Measurements from ENCODE around the gene OSBPL9.

The OSBPL9 gene

GRCh38 chr1:51630393-51630792, 13.5 kb downstream of the OSBPL9 start:
- no peaks in the 10 kb centered on the region; a peak in 1 of 3 replicates for H3K36me3 ChIP-seq (ENCODE audit: control insufficient read depth in 2 of 2, insufficient read depth in 1 of 2, low read length in 2 of 2)
- no peaks in the 10 kb centered on the region for H3K4me1 ChIP-seq (ENCODE audit: control insufficient read depth, insufficient read depth, low read length)
- H3K27ac ChIP-seq (ENCODE audit: extremely low read depth, low read depth, low read length), result no peak overlapping the region
- H3K9me3 ChIP-seq (ENCODE audit: control insufficient read depth, insufficient read depth, low read depth, low read length), result no peaks in the 10 kb centered on the region
- TF ChIP-seq ZNF394 (tag by site-specific recombination; IDR thresholded peaks at IDR 0.05; ENCODE audit: borderline replicate concordance) (no peak), ZSCAN16 (tag by site-specific recombination; IDR thresholded peaks at IDR 0.05) (no peak), ZNF16 (tag by site-specific recombination; IDR thresholded peaks at IDR 0.05; ENCODE audit: low read depth) (no peak), HIC1 (tag by site-specific recombination; IDR thresholded peaks at IDR 0.05) (no peak), TRIM28 (IDR thresholded peaks at IDR 0.05; ENCODE audit: borderline replicate concordance, low read length) (no peak), GFI1B (tag by site-specific recombination; IDR thresholded peaks at IDR 0.05) (no peak), ZNF639 (tag by site-specific recombination; IDR thresholded peaks at IDR 0.05) (no peak), SCRT1 (tag by site-specific recombination; IDR thresholded peaks at IDR 0.05; ENCODE audit: borderline replicate concordance) (no peak), ZNF791 (tag by site-specific recombination; IDR thresholded peaks at IDR 0.05) (no peak), ZNF18 (tag by site-specific recombination; IDR thresholded peaks at IDR 0.05) (no peak), ZNF114 (tag by site-specific recombination; IDR thresholded peaks at IDR 0.05) (no peak), ZNF585B (tag by site-specific recombination; IDR thresholded peaks at IDR 0.05) (no peak), PRDM10 (tag by site-specific recombination; IDR thresholded peaks at IDR 0.05) (no peak)
- no peak overlapping the region for H3K4me3 ChIP-seq (ENCODE audit: low read depth, low read length)
- ChIA-PET POLR2A (interaction anchor here (1.3 kb wide), 1 partner anchor 31 kb away, joined by 3 read pairs; no protein-coding TSS in a partner anchor), CTCF (interaction anchor here (0.7 to 2.1 kb wide), 4 partner anchors 10 to 138 kb away, joined by 3 to 7 read pairs (median 4); no protein-coding TSS in a partner anchor)

- no peaks in the 10 kb centered on the region for H3K4me1 ChIP-seq (ENCODE audit: control insufficient read depth, insufficient read depth, low read length)
- H3K27ac ChIP-seq (ENCODE audit: extremely low read depth, low read depth, low read length), result no peak overlapping the region
- POLR2A ChIA-PET, result interaction anchor here (0.6 to 1.3 kb wide), 2 partner anchors 30 to 922 kb away, joined by 3 read pairs; partner anchors contain the start of gene TUT4
- no peak overlapping the region for H3K4me3 ChIP-seq (ENCODE audit: low read depth, low read length)
- no peaks in the 10 kb centered on the region; a peak in 1 of 3 replicates for H3K36me3 ChIP-seq (ENCODE audit: control insufficient read depth in 2 of 2, insufficient read depth in 1 of 2, low read length in 2 of 2)
- H3K9me3 ChIP-seq (ENCODE audit: control insufficient read depth, insufficient read depth, low read depth, low read length), result no peaks in the 10 kb centered on the region
- CTCF ChIA-PET, result interaction anchor here (0.5 to 2.1 kb wide), 6 partner anchors 9 to 438 kb away, joined by 3 to 7 read pairs (median 4); no protein-coding TSS in a partner anchor
- TF ChIP-seq ZBTB48 (tag by site-specific recombination; IDR thresholded peaks at IDR 0.05), result no peak
- no peak for TF ChIP-seq ZNF404 (tag by site-specific recombination; IDR thresholded peaks at IDR 0.05)
- TF ChIP-seq PBX3 (CRISPR knock-in tag; IDR thresholded peaks at IDR 0.05), result no peak
- TF ChIP-seq ZNF629 (tag by site-specific recombination; IDR thresholded peaks at IDR 0.05), result no peak
- TF ChIP-seq ZNF654 (tag by site-specific recombination; IDR thresholded peaks at IDR 0.05; ENCODE audit: low read depth), result no peak
- no peak for TF ChIP-seq ZNF18 (tag by site-specific recombination; IDR thresholded peaks at IDR 0.05)
- no peak for TF ChIP-seq ZNF561 (tag by site-specific recombination; IDR thresholded peaks at IDR 0.05; ENCODE audit: borderline replicate concordance)
- TF ChIP-seq ZNF24 (tag by site-specific recombination; IDR thresholded peaks at IDR 0.05), result no peak
- TF ChIP-seq ZNF501 (tag by site-specific recombination; IDR thresholded peaks at IDR 0.05), result no peak
- no peak for TF ChIP-seq ZNF16 (tag by site-specific recombination; IDR thresholded peaks at IDR 0.05; ENCODE audit: low read depth)
- no peak for TF ChIP-seq ZNF426 (tag by site-specific recombination; IDR thresholded peaks at IDR 0.05)
- TF ChIP-seq MYNN (tag by site-specific recombination; IDR thresholded peaks at IDR 0.05; ENCODE audit: borderline replicate concordance), result no peak
These were observed 14.0 kb downstream of the OSBPL9 start for GRCh38 chr1:51630922-51631321.

Measured in HEK293 (cell line).